Thyroid gland (tissue), 4 donors: ENCODE measurements around the gene BAHCC1. TPM values are rescaled to one million over a fixed set of nuclear protein-coding genes. Genes with fewer than 3 reads are reported as not detected.

Experiments used
- DNase-seq, 2 donors: peaks; one replicate each; pipeline ENCODE4 v3.0.0-alpha.2; 2019
- H3K27ac ChIP-seq, 3 donors: fragments of 200-600 bp; sonication (generic); 1 replicate in 2 of 3; 2 replicates in 1 of 3; pipeline ENCODE4 v1.5.1; 2016 to 2019; ENCODE audit warnings: mild to moderate bottlenecking in 1 of 3, moderate library complexity in 1 of 3
- H3K27me3 ChIP-seq: fragments of 200-600 bp; sonication (generic); one replicate; pipeline ENCODE4 v1.5.1; 2019
- H3K36me3 ChIP-seq, 2 donors: fragments of 200-600 bp; sonication (generic); one replicate each; pipeline ENCODE4 v1.5.1; 2016 to 2019
- H3K4me1 ChIP-seq, 2 donors: fragments of 200-600 bp; sonication (generic); one replicate each; pipeline ENCODE4 v1.5.1; 2017 to 2019
- H3K4me3 ChIP-seq, 3 donors: fragments of 200-600 bp; sonication (generic); replicated peaks in 1 of 3; 1 replicate in 2 of 3; 2 replicates in 1 of 3; pipeline ENCODE4 v1.5.1; 2016; ENCODE audit warnings: mild to moderate bottlenecking in 1 of 3
- H3K9me3 ChIP-seq: fragments of 200-600 bp; sonication (generic); one replicate; pipeline ENCODE4 v1.5.1; 2017
- CTCF ChIP-seq, 6 experiments: fragments of 200-600 bp in 3 of 6; fragments of 450-650 bp in 3 of 6; sonication (generic) in 3 of 6; IDR thresholded peaks; one replicate each; pipeline ENCODE4 v1.5.1; 2016 to 2019; ENCODE audit warnings: antibody characterized with exemption in 6 of 6, mild to moderate bottlenecking in 2 of 6, inconsistent platforms in 1 of 6, moderate library complexity in 1 of 6
- POLR2A ChIP-seq, 2 donors: fragments of 450-650 bp; IDR thresholded peaks; one replicate each; pipeline ENCODE4 v1.6.1; 2017; ENCODE audit warnings: antibody characterized with exemption in 2 of 2, mild to moderate bottlenecking in 2 of 2, moderate library complexity in 1 of 2
- WGBS, 2 donors: methylation state at CpG; one replicate each; pipeline ENCODE4 v1.1.5; 2017; 5-methylcytosine and 5-hydroxymethylcytosine counted together
- intact Hi-C: fragments of 100-400 bp; cut with DNase I; formaldehyde crosslinking; loops from one replicate; pipeline ENCODE4 v1.15.1; 2023
- total RNA-seq, 4 donors: library from RNA; depleted of rRNA; stranded (reverse); fragments of >200 nt; gene quantifications; one replicate each; pipeline ENCODE4 v1.2.3, GENCODE V29; 2016

Gene BAHCC1
- total RNA-seq, 4 donors from 2014 or later = 13.7 to 33.7 (median 23.9) TPM

GRCh38 chr17:81470944-81471817, 75.9 kb downstream of the BAHCC1 start:
- Histone ChIP-seq H3K36me3 (no peaks in the 10 kb centered on the region), H3K9me3 (no peaks in the 10 kb centered on the region), H3K4me1 (no peaks in the 10 kb centered on the region), H3K4me3 (no peak overlapping the region), H3K27ac (no peak overlapping the region), H3K27me3 (no peaks in the 10 kb centered on the region)
- WGBS, 2 donors = 78 to 85% methylated on average over 12 to 14 of the region's 14 CpGs
- intact Hi-C loops = no loop called here
- no peak for DNase-seq
- no peak for TF ChIP-seq POLR2A (IDR thresholded peaks at IDR 0.05)
- no peak for TF ChIP-seq CTCF (IDR thresholded peaks at IDR 0.05)

GRCh38 chr17:81471818-81472456, 76.7 kb downstream of the BAHCC1 start:
- H3K9me3 ChIP-seq = no peaks in the 10 kb centered on the region
- no peak overlapping the region for H3K4me3 ChIP-seq
- no peaks in the 10 kb centered on the region for H3K4me1 ChIP-seq
- 91 to 92% methylated on average over 23 to 28 of the region's 28 CpGs for WGBS, 2 donors
- no peaks in the 10 kb centered on the region for H3K27me3 ChIP-seq
- no peak overlapping the region for H3K27ac ChIP-seq
- peak; percentile 54 to 64 for DNase-seq
- peak in 1 of 6 experiments; percentile 18 for TF ChIP-seq CTCF (IDR thresholded peaks at IDR 0.05)
- TF ChIP-seq POLR2A (IDR thresholded peaks at IDR 0.05) = peak in 1 of 2 donors; percentile 10
- H3K36me3 ChIP-seq = no peaks in the 10 kb centered on the region
- intact Hi-C loops = no loop called here

- 36 to 65% methylated on average over 6 of the region's 8 CpGs for WGBS, 2 donors
- H3K4me3 ChIP-seq = no peak overlapping the region
- no peaks in the 10 kb centered on the region for H3K9me3 ChIP-seq
- H3K27ac ChIP-seq = no peak overlapping the region
- intact Hi-C loops = no loop called here
- TF ChIP-seq CTCF (IDR thresholded peaks at IDR 0.05) (no peak), POLR2A (IDR thresholded peaks at IDR 0.05) (no peak)
- no peaks in the 10 kb centered on the region for H3K4me1 ChIP-seq
- no peaks in the 10 kb centered on the region for H3K36me3 ChIP-seq
- peak; percentile 56 to 61 for DNase-seq
- H3K27me3 ChIP-seq = no peaks in the 10 kb centered on the region
These were observed 77.8 kb downstream of the BAHCC1 start for GRCh38 chr17:81473019-81473418.

DNA sequence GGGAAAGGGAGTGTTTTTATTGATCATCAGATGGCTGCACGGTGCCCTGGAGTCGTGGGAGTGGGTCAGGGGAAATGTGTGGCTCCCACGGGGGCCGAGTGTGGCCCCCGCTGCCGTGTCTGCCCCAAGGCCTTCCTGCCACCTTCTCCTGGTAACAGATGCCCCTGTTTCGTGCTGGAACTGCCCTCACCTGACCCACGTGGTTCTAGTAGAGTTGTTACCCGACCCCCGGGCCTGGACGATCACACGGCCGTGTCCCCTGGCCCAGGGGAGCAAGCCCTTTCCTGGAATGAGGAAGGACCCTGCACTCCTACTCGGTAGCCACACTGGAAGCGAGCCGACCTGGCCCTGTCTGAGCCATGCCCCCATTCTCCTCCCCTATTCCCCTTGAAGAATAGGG, 79.7 kb downstream of the BAHCC1 start:
- Histone ChIP-seq H3K36me3 (no peaks in the 10 kb centered on the region), H3K9me3 (no peaks in the 10 kb centered on the region), H3K27me3 (no peaks in the 10 kb centered on the region), H3K27ac (no peak overlapping the region), H3K4me3 (no peak overlapping the region), H3K4me1 (peaks cover 0 to under 1% of the 10 kb centered on the region in 2 donors)
- WGBS, 2 donors = 77 to 81% methylated on average over 15 to 16 of the region's 16 CpGs
- DNase-seq = no peak
- intact Hi-C loops = no loop called here
- TF ChIP-seq POLR2A (IDR thresholded peaks at IDR 0.05) (no peak), CTCF (IDR thresholded peaks at IDR 0.05) (no peak)

GRCh38 chr17:81476097-81476496, 80.8 kb downstream of the BAHCC1 start:
- intact Hi-C loops = no loop called here
- Histone ChIP-seq H3K9me3 (no peaks in the 10 kb centered on the region), H3K27me3 (no peaks in the 10 kb centered on the region), H3K36me3 (no peaks in the 10 kb centered on the region), H3K4me1 (peaks cover 0 to 12% of the 10 kb centered on the region in 2 donors), H3K27ac (no peak overlapping the region), H3K4me3 (no peak overlapping the region)
- 92 to 94% methylated on average over 3 to 7 of the region's 7 CpGs for WGBS, 2 donors
- TF ChIP-seq CTCF (IDR thresholded peaks at IDR 0.05) = no peak
- no peak for DNase-seq
